Subcutaneous abdominal adipose tissue (tissue), 5 donors: ENCODE results near the gene SMTNL2.
A peak's percentile ranks its signal among the peaks of the same experiment; 100 is the strongest.

Experiments used
- H3K27ac ChIP-seq: one replicate; pipeline ENCODE4 v1.7.0; 2013; ENCODE audit warnings: low read depth, mild to moderate bottlenecking, inconsistent platforms, low read length, moderate library complexity
- H3K27me3 ChIP-seq, 5 donors: one replicate each; pipeline ENCODE4 v1.7.0; 2013; ENCODE audit warnings: low read length in 5 of 5, inconsistent platforms in 1 of 5; ENCODE audit not compliant: control insufficient read depth in 5 of 5, insufficient read depth in 4 of 5
- H3K36me3 ChIP-seq, 5 donors: one replicate each; pipeline ENCODE4 v1.7.0; 2013; ENCODE audit warnings: low read length in 5 of 5; ENCODE audit not compliant: control insufficient read depth in 5 of 5, insufficient read depth in 5 of 5
- H3K4me1 ChIP-seq, 5 donors: one replicate each; pipeline ENCODE4 v1.7.0; 2013; ENCODE audit warnings: low read length in 5 of 5, mild to moderate bottlenecking in 3 of 5, moderate library complexity in 1 of 5; ENCODE audit not compliant: control insufficient read depth in 5 of 5, insufficient read depth in 5 of 5
- H3K4me3 ChIP-seq, 5 donors: one replicate each; pipeline ENCODE4 v1.7.0; 2013; ENCODE audit warnings: low read length in 5 of 5, low read depth in 1 of 5
- H3K9ac ChIP-seq, 5 donors: one replicate each; pipeline ENCODE4 v1.7.0; 2013; ENCODE audit warnings: low read length in 5 of 5, mild to moderate bottlenecking in 4 of 5, moderate library complexity in 3 of 5
- H3K9me3 ChIP-seq, 5 donors: one replicate each; pipeline ENCODE4 v1.7.0; 2013; ENCODE audit warnings: low read length in 5 of 5; ENCODE audit not compliant: control insufficient read depth in 5 of 5
- donor health status: healthy.
- donor health status: healthy.
- donor health status: healthy.
- donor health status: healthy.
- donor health status: healthy.

The SMTNL2 gene

DNA sequence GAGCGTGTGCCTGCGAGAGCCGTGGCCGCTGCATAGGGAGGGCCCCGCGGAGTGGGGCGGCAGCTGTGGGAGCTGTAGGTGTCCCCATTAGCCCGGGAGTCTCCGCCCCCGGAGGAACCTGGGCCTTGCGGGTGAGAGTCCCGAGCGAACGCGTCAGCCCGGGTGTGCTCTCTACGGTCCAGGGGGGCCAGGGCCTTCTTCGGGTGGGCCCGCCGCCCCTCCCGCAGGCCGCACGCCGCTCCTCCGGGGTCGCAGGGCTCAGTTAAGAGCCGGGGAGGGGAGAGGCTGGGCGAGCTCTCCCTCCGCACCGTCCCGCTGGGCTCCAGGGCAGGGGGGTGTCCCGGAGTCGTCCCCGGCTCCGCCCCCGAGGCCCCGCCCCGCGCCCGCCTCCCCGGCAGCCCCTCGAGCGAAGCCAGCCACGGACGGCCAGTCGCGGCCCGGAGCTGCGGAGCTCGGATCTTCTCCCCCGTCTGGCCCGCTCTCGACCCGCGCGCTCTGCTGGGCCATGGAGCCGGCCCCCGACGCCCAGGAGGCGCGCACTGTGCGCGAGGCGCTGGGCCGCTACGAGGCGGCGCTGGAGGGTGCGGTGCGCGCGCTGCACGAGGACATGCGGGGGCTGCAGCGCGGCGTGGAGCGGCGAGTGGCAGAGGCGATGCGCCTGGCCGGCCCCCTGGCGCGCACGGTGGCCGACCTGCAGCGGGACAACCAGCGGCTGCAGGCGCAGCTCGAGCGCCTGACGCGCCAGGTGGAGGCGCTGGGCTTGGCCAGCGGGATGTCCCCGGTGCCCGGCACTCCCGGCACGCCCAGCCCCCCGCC lies at the start of gene SMTNL2:
Gene SMTNL2 (plus strand): TSS at position 429 of the 816 bp plus-strand sequence. CDS start 77 bp downstream, at position 506.
- H3K4me1 ChIP-seq, result peaks cover 0 to 16% (median 9%) of the 10 kb centered on the region in 5 donors
- peak within 1 kb of the TSS in 3 of 5 donors; percentile 40 to 61 (median 55) for H3K4me3 ChIP-seq
- no peak within 1 kb of the TSS for H3K9ac ChIP-seq
- H3K27me3 ChIP-seq, result peaks cover 20 to 56% (median 54%) of the 10 kb centered on the region in 5 donors
- no peaks in the 10 kb centered on the region for H3K36me3 ChIP-seq
- H3K9me3 ChIP-seq, result no peaks in the 10 kb centered on the region
- H3K27ac ChIP-seq, result no peak within 1 kb of the TSS

DNA sequence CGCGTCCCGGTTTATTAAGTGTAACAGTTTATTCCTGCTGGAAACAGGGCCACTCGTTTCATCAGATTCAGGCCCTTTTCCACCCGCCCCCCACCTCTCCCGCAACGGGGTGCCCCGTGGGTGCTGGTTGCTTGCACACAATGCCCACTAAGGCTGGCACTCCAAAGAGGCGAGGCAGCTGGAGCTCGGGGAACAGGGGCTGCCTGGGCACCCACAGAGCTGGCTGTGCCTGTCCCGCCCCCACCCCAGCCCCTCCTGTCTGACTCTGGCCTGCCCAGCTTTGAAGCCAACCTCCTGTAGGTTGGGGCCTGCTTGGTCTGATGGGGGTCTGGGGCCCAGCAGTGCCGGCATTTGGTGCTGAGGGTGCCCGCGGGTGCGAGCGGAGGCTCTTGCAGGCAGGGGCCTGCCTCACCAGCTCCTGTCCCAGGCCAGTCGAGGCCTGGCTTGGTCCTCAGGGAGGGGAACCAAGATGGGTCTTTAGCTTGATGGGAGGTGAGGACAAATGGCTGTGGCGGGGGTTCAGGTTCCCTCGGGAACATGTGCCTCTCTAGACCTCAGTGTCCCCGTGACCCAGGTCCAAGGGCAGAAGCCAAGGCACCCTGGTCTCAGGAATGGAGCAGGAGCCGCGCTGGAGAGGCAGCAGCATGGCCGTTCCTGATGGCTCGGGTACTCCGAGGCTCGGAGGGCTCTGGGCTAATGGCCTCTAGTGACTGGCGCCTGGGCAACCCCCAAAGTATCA lies 49.2 kb upstream of the SMTNL2 start:
- Histone ChIP-seq H3K4me1 (peaks cover 15 to 97% (median 60%) of the 10 kb centered on the region in 5 donors), H3K9ac (no peak overlapping the region), H3K27ac (peak overlapping the region; percentile 1), H3K36me3 (peaks cover 0 to 26% (median 16%) of the 10 kb centered on the region in 5 donors), H3K4me3 (no peak overlapping the region), H3K9me3 (no peaks in the 10 kb centered on the region), H3K27me3 (no peaks in the 10 kb centered on the region)

DNA sequence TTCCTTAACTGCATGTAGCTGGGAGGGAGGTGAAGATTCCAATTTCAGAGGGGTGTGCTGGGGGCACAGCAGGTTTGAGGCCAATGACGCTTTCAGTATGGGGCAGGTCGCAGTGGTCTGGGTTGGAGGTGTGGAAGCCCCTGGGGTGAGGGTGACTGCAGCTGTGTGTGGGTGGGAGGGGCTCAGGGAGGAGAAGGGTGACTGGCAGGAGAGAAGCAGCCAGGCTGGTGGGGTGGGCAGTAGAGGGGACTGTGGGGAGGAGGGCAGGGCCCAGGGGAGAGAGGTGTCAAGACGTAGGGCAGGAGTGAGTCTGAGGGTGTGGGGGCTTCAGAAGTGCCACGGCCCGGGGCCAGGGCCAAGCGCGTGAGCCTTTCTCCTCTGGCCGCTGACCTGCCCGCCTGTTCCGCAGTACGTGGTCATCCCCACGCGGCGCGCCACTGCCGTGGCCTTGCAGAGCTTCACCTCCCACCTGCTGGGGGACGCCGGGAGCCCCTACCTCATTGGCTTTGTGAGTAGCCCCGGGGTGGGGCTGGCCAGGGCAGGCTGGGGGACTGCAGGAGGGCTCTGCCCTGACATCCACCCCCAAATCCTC lies 48.6 kb upstream of the SMTNL2 start:
- Histone ChIP-seq H3K36me3 (peaks cover 0 to 33% (median 23%) of the 10 kb centered on the region in 5 donors), H3K9me3 (no peaks in the 10 kb centered on the region), H3K27ac (no peak overlapping the region), H3K4me1 (peaks cover 15 to 97% (median 61%) of the 10 kb centered on the region in 5 donors), H3K4me3 (no peak overlapping the region), H3K27me3 (no peaks in the 10 kb centered on the region), H3K9ac (no peak overlapping the region)

DNA sequence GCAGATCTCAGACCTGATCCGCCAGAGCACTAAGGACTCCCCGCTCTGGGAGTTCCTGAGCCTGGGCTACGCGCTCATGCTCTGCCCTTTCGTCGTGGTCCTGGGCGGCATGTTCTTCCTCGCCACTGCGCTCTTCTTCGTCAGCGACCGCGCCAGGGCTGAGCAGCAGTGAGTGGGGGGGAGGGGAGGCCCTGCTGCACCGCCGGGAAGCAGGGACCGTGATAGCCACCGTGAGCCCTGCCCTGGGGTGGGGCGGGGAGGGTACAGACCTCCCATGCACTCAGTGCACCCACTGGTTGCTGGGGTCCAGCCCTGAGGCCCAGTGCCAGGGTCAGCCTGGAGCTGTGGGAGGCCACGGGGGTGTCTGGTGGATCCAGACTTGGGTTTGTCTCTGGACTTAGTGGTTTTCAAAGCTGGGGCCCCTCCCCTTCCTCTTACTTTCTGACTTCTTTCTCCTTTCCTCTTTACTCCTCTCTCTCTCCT lies 48.0 kb upstream of the SMTNL2 start:
- Histone ChIP-seq H3K36me3 (peaks cover 0 to 38% (median 28%) of the 10 kb centered on the region in 5 donors), H3K9me3 (no peaks in the 10 kb centered on the region), H3K4me3 (peak overlapping the region in 2 of 5 donors; percentile 7 to 11), H3K27me3 (no peaks in the 10 kb centered on the region), H3K4me1 (peaks cover 15 to 97% (median 58%) of the 10 kb centered on the region in 5 donors), H3K9ac (peak overlapping the region in 1 of 5 donors; percentile 23), H3K27ac (peak overlapping the region; percentile 60)

DNA sequence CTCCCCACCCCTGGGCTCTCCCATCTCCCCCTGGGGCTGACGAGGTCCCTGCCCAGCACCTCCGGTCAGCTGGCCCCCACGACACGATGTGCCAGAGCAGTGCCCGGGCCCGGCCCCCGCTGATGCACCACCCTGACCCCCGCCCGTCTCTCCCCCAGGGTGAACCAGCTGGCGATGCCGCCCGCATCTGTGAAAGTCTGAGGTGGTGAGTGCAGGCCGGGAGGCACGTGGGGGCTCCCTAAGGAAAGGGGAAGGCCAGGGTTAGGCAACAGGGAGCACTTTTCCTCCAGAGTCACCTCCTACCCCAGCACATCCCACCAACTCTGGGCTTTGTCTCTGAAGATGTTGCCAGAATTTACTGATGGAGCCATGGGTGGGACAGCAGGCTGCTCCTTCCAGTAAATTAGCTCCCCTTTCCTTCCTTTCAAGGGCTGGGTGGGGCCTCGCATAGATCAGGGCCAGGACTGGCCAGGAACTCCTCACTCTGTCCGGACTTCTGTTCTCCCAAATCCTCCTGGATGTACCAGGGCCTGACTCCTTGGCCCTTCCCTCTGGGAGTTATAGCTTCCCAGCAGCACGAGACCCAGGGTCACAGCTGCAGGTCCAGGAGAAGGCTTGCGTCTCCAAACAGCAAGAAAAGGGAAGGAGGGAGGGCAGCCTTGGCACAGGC lies 47.5 kb upstream of the SMTNL2 start:
- H3K9ac ChIP-seq, result peak overlapping the region in 2 of 5 donors; percentile 38 to 75
- H3K27ac ChIP-seq, result peak overlapping the region; percentile 60
- H3K4me3 ChIP-seq, result peak overlapping the region; percentile 6 to 56 (median 11)
- peaks cover 0 to 44% (median 34%) of the 10 kb centered on the region in 5 donors for H3K36me3 ChIP-seq
- H3K4me1 ChIP-seq, result peaks cover 15 to 97% (median 58%) of the 10 kb centered on the region in 5 donors
- H3K27me3 ChIP-seq, result no peaks in the 10 kb centered on the region
- no peaks in the 10 kb centered on the region for H3K9me3 ChIP-seq

DNA sequence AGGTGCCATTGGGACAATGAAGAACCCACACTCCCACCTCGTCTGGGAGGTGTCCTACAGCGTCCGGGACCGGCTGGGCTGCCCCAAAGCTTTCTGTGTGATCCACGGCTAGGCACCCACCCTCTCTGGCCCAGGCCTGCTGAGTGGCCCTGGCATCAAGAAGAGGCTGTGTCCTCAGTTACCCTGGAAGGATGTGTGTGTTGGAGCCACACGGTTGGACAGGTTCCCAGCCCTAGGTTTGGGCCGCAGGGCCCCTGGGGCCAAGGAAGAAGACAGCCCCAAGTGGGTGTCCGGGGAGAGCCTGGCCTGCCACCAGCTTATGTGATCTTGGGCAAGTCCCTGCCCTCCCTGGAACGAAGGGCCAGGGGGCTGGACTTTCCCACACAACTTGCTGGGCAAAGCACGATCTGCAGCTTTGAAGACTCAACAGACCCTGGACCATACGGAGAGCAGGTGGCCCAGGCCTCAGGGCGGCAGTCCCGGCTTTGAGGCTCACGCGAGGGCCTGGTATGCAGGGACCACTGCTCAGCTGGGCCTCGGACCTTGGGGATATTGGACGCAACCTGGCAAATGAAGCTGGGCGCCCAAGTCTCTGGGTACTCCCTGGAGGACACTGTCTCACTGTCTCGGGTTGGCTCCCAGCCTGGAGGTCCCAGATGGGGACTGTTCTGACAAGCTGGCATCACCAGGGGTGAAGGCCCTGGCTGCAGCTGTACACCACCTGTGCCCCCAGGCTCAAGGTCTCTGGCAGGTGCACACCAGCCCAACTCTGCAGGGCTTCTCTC lies 46.7 kb upstream of the SMTNL2 start:
- H3K4me3 ChIP-seq, result peak overlapping the region in 3 of 5 donors; percentile 6 to 56 (median 22)
- peak overlapping the region in 2 of 5 donors; percentile 38 to 75 for H3K9ac ChIP-seq
- peak overlapping the region; percentile 60 for H3K27ac ChIP-seq

DNA sequence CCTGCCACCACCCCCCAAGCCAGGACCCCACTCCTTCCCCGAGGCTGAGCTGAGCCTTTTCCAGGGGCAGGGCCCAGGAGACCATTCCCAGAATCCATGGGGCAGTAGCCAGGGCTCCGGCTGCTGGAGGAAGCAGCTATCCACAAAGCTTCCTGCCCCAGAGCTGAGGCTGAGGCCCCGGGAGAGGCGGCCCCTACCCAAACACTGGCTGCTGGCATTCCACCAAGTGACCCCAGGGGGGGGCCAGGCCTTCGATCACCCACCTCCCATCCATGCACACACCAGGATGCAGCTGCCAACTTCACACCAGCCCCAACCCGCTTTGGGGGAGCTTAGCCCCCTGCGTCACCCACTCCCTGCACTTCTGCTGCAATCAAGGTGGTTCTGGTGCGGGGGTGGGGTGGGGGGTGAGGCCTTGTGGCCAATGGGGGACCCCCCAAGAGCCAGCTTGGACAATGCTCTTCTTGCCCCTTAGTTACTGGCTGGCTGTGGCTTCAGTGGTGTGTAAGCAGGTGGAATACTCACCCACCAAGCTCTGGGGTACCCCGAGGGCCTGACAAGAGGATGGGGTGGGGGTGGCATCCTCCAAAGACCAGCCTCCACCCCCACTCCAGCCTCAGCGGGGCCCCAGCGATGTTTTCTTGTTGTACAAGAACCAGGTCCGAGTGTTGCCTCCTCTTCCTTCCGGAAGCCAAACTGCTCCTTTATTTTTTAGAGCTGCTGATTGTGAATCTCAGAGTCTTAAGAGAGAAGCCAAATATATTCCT lies 45.9 kb upstream of the SMTNL2 start:
- peak overlapping the region in 1 of 5 donors; percentile 6 for H3K4me3 ChIP-seq
- H3K27ac ChIP-seq, result peak overlapping the region; percentile 60
- H3K4me1 ChIP-seq, result peaks cover 14 to 83% (median 56%) of the 10 kb centered on the region in 5 donors
- peaks cover 0 to 60% (median 49%) of the 10 kb centered on the region in 5 donors for H3K36me3 ChIP-seq
- H3K9me3 ChIP-seq, result no peaks in the 10 kb centered on the region
- no peak overlapping the region for H3K9ac ChIP-seq
- no peaks in the 10 kb centered on the region for H3K27me3 ChIP-seq

More for the DNA sequence above, 46.7 kb upstream of the SMTNL2 start:
- peaks cover 0 to 52% (median 41%) of the 10 kb centered on the region in 5 donors for H3K36me3 ChIP-seq
- H3K9me3 ChIP-seq, result no peaks in the 10 kb centered on the region
- H3K4me1 ChIP-seq, result peaks cover 14 to 91% (median 56%) of the 10 kb centered on the region in 5 donors
- no peaks in the 10 kb centered on the region for H3K27me3 ChIP-seq

DNA sequence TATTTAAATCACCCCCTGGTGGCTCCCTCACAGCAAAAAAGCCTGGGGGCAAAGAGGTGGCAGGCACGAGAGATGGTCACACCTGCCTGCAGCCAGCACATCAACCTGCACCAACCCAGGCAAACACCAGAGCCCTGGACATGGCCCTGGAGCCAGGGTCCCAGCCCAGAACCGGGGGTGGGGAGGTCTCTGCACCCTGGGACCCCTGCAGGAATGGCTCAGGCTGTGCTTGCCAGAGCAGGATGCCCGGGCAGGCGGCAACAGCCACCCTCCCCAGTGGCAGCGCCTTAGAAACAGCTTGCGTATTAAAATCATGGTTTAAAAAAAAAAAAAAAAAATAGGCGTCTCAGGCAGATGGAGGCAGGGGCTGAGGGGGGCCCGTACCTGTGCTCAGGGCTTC lies 45.3 kb upstream of the SMTNL2 start:
- Histone ChIP-seq H3K36me3 (peaks cover 0 to 66% (median 54%) of the 10 kb centered on the region in 5 donors), H3K27ac (no peak overlapping the region), H3K4me1 (peaks cover 14 to 77% (median 53%) of the 10 kb centered on the region in 5 donors), H3K27me3 (no peaks in the 10 kb centered on the region), H3K9ac (no peak overlapping the region), H3K4me3 (no peak overlapping the region), H3K9me3 (no peaks in the 10 kb centered on the region)
